Trophoblast cell (in vitro differentiated cells and primary cell): Measurements from ENCODE around the gene ITPR1.
A peak's percentile ranks its signal among the peaks of the same experiment; 100 is the strongest.

Experiments
- DNase-seq, 2 donors: peaks; one replicate each; pipeline ENCODE4 v3.0.0-alpha.2; 2016
- H2AFZ ChIP-seq: 2 replicates; pipeline ENCODE4 v1.6.1; 2013; ENCODE audit warnings: low read length, moderate library complexity, mild to moderate bottlenecking; ENCODE audit not compliant: insufficient read depth, poor library complexity
- H2AK5ac ChIP-seq: 2 replicates; pipeline ENCODE4 v1.6.1; 2013; ENCODE audit warnings: mild to moderate bottlenecking, low read length
- H2BK120ac ChIP-seq: 2 replicates; pipeline ENCODE4 v1.6.1; 2013; ENCODE audit warnings: low read length, mild to moderate bottlenecking, moderate library complexity; ENCODE audit not compliant: insufficient read depth, poor library complexity
- H2BK12ac ChIP-seq: 2 replicates; pipeline ENCODE4 v1.6.1; 2013; ENCODE audit warnings: mild to moderate bottlenecking, low read length, moderate library complexity
- H2BK5ac ChIP-seq: 2 replicates; pipeline ENCODE4 v1.6.1; 2013; ENCODE audit warnings: low read length, low read depth, moderate library complexity, mild to moderate bottlenecking; ENCODE audit not compliant: poor library complexity
- H3K14ac ChIP-seq: 2 replicates; pipeline ENCODE4 v1.6.1; 2013; ENCODE audit warnings: mild to moderate bottlenecking, low read length
- H3K18ac ChIP-seq: 2 replicates; pipeline ENCODE4 v1.6.1; 2013; ENCODE audit warnings: mild to moderate bottlenecking, low read length
- H3K23ac ChIP-seq: 2 replicates; pipeline ENCODE4 v1.6.1; 2013; ENCODE audit warnings: low read length
- H3K27ac ChIP-seq: 2 replicates; pipeline ENCODE4 v1.5.1; 2013; ENCODE audit warnings: low read depth, mild to moderate bottlenecking, inconsistent platforms, low read length, moderate library complexity
- H3K27me3 ChIP-seq: 2 replicates; pipeline ENCODE4 v1.6.1; 2013; ENCODE audit warnings: inconsistent platforms, mild to moderate bottlenecking, low read length, moderate library complexity; ENCODE audit not compliant: insufficient read depth
- H3K36me3 ChIP-seq, 2 experiments: 1 replicate in 1 of 2; 2 replicates in 1 of 2; pipeline ENCODE4 v1.6.1; 2013; ENCODE audit warnings: low read length in 2 of 2, mild to moderate bottlenecking in 2 of 2, moderate library complexity in 1 of 2; ENCODE audit not compliant: insufficient read depth in 2 of 2, control insufficient read depth in 1 of 2
- H3K4ac ChIP-seq: 2 replicates; pipeline ENCODE4 v1.6.1; 2013; ENCODE audit warnings: low read depth, mild to moderate bottlenecking, low read length, moderate library complexity
- H3K4me1 ChIP-seq, 2 experiments: 1 replicate in 1 of 2; 2 replicates in 1 of 2; pipeline ENCODE4 v1.6.1; 2013; ENCODE audit warnings: low read length in 2 of 2, mild to moderate bottlenecking in 2 of 2, moderate library complexity in 1 of 2; ENCODE audit not compliant: insufficient read depth in 2 of 2, control insufficient read depth in 1 of 2
- H3K4me2 ChIP-seq: 2 replicates; pipeline ENCODE4 v1.6.1; 2013; ENCODE audit warnings: inconsistent platforms, mild to moderate bottlenecking, low read length, moderate library complexity
- H3K4me3 ChIP-seq: 2 replicates; pipeline ENCODE4 v1.5.1; 2013; ENCODE audit warnings: mild to moderate bottlenecking, low read depth, low read length, inconsistent platforms
- H3K79me1 ChIP-seq: one replicate; pipeline ENCODE4 v1.6.1; 2013; ENCODE audit warnings: low read length
- H3K79me2 ChIP-seq: 2 replicates; pipeline ENCODE4 v1.6.1; 2013; ENCODE audit warnings: low read length, mild to moderate bottlenecking; ENCODE audit not compliant: control insufficient read depth, insufficient read depth, poor library complexity
- H3K9ac ChIP-seq: 2 replicates; pipeline ENCODE4 v1.6.1; 2013; ENCODE audit warnings: mild to moderate bottlenecking, low read length
- H3K9me3 ChIP-seq: 2 replicates; pipeline ENCODE4 v1.6.1; 2013; ENCODE audit warnings: low read depth, mild to moderate bottlenecking, control low read depth, inconsistent platforms, low read length; ENCODE audit not compliant: insufficient read depth
- H4K12ac ChIP-seq: 2 replicates; pipeline ENCODE4 v1.6.1; 2013; ENCODE audit warnings: low read depth, mild to moderate bottlenecking, low read length, moderate library complexity
- H4K8ac ChIP-seq: 2 replicates; pipeline ENCODE4 v1.6.1; 2013; ENCODE audit warnings: low read depth, mild to moderate bottlenecking, low read length, moderate library complexity
- H4K91ac ChIP-seq: one replicate; pipeline ENCODE4 v1.6.1; 2013; ENCODE audit warnings: low read depth, mild to moderate bottlenecking, low read length, moderate library complexity
- WGBS: extraction: QIAGEN DNeasy Blood & Tissue Kit; methylation state at CpG from one replicate; pipeline ENCODE4 v1.1.7; 2013; ENCODE audit warnings: missing lambda C conversion rate; ENCODE audit not compliant: insufficient read length, insufficient coverage; ENCODE audit errors: extremely low coverage; 5-methylcytosine and 5-hydroxymethylcytosine counted together

The ITPR1 gene

DNA sequence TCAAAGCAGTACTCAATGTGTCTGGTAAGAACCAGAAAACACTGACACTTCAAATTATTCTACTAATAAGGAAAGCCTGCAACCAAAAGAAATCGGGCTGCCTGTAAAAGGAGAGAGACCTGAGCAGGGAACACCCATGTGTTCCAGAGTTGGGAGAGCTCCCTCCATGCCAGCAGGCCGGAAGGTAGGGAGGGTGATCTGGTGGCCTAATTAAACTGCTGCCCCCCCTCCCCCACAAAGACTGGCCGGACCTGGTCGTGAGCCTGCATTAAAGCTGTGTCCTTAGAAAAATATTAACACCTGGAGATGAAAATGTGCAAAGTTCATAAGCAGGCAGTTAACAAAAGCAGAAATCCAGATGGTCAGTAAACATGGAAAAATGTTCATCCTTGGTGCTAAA is 315.5 kb downstream of the ITPR1 start:
- Histone ChIP-seq H3K4ac (no peak overlapping the region), H3K27me3 (no peaks in the 10 kb centered on the region), H3K79me2 (no peaks in the 10 kb centered on the region), H2AK5ac (no peak overlapping the region), H2BK5ac (no peak overlapping the region), H3K23ac (no peak overlapping the region), H3K14ac (no peak overlapping the region), H3K36me3 (no peaks in the 10 kb centered on the region), H4K91ac (no peak overlapping the region), H3K27ac (no peak overlapping the region), H2BK120ac (no peak overlapping the region), H3K9ac (no peak overlapping the region), H2BK12ac (no peak overlapping the region), H2AFZ (no peak overlapping the region), H3K9me3 (no peaks in the 10 kb centered on the region), H3K4me1 (peaks cover 7 to 8% of the 10 kb centered on the region in 2 experiments), H3K79me1 (peaks cover 5% of the 10 kb centered on the region), H4K8ac (no peak overlapping the region), H3K18ac (no peak overlapping the region), H3K4me3 (no peak overlapping the region), H3K4me2 (no peak overlapping the region), H4K12ac (no peak overlapping the region)
- no peak for DNase-seq
- WGBS, result no CpG with 5 or more reads among the region's 4 CpGs

DNA sequence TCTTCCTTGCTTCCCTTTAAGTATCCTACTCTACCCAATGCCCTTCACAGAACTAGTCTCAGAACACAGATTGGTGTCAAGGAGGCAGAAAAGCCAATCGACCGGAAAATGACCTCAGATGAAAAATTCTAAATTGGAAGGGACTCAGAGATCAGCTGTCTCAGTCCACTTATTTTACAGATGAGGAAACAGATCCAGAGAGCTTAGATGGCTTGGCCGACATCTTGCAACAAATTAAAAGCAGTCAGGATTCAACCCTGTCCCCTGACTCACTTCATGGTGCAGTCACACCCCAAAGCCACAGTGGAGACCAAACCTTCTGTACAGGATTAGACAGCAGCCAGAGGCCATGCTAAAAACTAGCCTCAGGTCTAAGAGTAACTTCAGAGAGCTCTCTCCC is 316.8 kb downstream of the ITPR1 start:
- Histone ChIP-seq H3K79me1 (peaks cover 6% of the 10 kb centered on the region), H3K4me1 (peaks cover 4 to 5% of the 10 kb centered on the region in 2 experiments), H3K14ac (no peak overlapping the region), H3K36me3 (no peaks in the 10 kb centered on the region), H2AFZ (no peak overlapping the region), H3K9me3 (no peaks in the 10 kb centered on the region), H4K91ac (no peak overlapping the region), H4K8ac (no peak overlapping the region), H3K23ac (no peak overlapping the region), H3K27ac (no peak overlapping the region), H4K12ac (no peak overlapping the region), H3K27me3 (no peaks in the 10 kb centered on the region), H2BK120ac (peak overlapping the region; percentile 64), H2BK5ac (no peak overlapping the region), H2AK5ac (no peak overlapping the region), H2BK12ac (no peak overlapping the region), H3K18ac (no peak overlapping the region), H3K9ac (no peak overlapping the region), H3K4ac (no peak overlapping the region), H3K79me2 (no peaks in the 10 kb centered on the region), H3K4me2 (no peak overlapping the region), H3K4me3 (no peak overlapping the region)
- no CpG with 5 or more reads among the region's 3 CpGs for WGBS
- no peak for DNase-seq

DNA sequence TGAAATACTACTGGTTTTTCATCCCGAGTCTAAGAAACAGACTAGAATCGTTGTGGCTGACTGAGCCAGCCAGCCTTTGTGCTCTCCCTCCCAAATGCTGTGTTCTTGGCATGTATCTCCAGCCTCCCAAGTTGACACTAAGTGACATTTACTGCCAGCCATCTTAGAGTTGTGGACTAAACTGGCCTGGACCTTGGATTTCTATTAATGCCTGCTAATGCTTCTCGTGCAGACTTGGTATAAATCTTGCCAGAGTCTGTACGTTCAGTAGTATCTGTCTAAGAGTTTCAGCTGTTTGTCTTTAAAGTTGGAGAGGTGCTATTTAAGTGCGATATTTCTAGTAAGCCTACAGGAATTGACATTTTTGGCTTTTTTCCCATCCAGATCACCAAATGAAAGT is 319.4 kb downstream of the ITPR1 start:
- H3K4me2 ChIP-seq, result no peak overlapping the region
- no peak overlapping the region for H4K12ac ChIP-seq
- H4K91ac ChIP-seq, result no peak overlapping the region
- no peaks in the 10 kb centered on the region for H3K79me2 ChIP-seq
- no peak overlapping the region for H3K27ac ChIP-seq
- H3K4me3 ChIP-seq, result no peak overlapping the region
- H3K79me1 ChIP-seq, result peaks cover 6% of the 10 kb centered on the region
- H2BK120ac ChIP-seq, result no peak overlapping the region
- H4K8ac ChIP-seq, result no peak overlapping the region
- no peaks in the 10 kb centered on the region for H3K36me3 ChIP-seq
- H3K9me3 ChIP-seq, result no peaks in the 10 kb centered on the region
- no peak overlapping the region for H2AK5ac ChIP-seq
- no peaks in the 10 kb centered on the region for H3K27me3 ChIP-seq
- no peak overlapping the region for H2BK5ac ChIP-seq
- H3K4me1 ChIP-seq, result peaks cover 2 to 8% of the 10 kb centered on the region in 2 experiments
- H3K9ac ChIP-seq, result no peak overlapping the region
- peak overlapping the region; percentile 73 for H2BK12ac ChIP-seq
- no peak overlapping the region for H3K4ac ChIP-seq
- no peak overlapping the region for H2AFZ ChIP-seq
- WGBS, result no CpG with 5 or more reads among the region's 5 CpGs
- DNase-seq, result no peak
- H3K18ac ChIP-seq, result no peak overlapping the region
- H3K23ac ChIP-seq, result no peak overlapping the region
- no peak overlapping the region for H3K14ac ChIP-seq

DNA sequence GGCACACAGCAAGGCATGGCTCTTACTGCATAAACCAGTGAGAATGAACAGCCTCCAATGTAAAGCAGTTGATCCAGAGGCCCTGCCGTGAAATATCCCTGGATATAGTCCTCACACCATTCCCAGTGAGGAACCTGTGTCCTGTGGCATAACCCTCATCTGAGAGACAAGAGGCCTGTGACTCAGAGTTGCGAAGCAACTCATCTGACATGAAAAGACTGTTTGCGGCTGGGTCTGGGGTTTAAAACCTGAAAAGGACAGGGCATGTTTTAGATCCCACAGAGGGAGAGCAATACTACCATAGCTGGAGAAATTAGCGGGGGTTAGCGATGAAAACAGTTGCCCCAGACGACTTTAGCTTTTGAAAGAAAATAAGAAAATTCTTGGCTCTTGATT is 320.8 kb downstream of the ITPR1 start:
- no peak overlapping the region for H4K8ac ChIP-seq
- H2AFZ ChIP-seq, result no peak overlapping the region
- no peak overlapping the region for H3K14ac ChIP-seq
- DNase-seq, result peak in 1 of 2 donors; percentile 25
- peak overlapping the region; percentile 8 for H3K4me2 ChIP-seq
- H3K36me3 ChIP-seq, result peaks cover 2 to 4% of the 10 kb centered on the region in 2 experiments
- H2BK5ac ChIP-seq, result no peak overlapping the region
- H2AK5ac ChIP-seq, result no peak overlapping the region
- H3K23ac ChIP-seq, result no peak overlapping the region
- H4K91ac ChIP-seq, result peak overlapping the region; percentile 11
- peaks cover 13% of the 10 kb centered on the region for H3K79me1 ChIP-seq
- H3K27me3 ChIP-seq, result no peaks in the 10 kb centered on the region
- no peak overlapping the region for H2BK120ac ChIP-seq
- no peak overlapping the region for H3K18ac ChIP-seq
- no peak overlapping the region for H3K27ac ChIP-seq
- H4K12ac ChIP-seq, result no peak overlapping the region
- H2BK12ac ChIP-seq, result no peak overlapping the region
- H3K4ac ChIP-seq, result no peak overlapping the region
- no peaks in the 10 kb centered on the region for H3K9me3 ChIP-seq
- no CpG with 5 or more reads among the region's 6 CpGs for WGBS
- peaks cover 2 to 8% of the 10 kb centered on the region in 2 experiments for H3K4me1 ChIP-seq
- no peaks in the 10 kb centered on the region for H3K79me2 ChIP-seq
- H3K4me3 ChIP-seq, result no peak overlapping the region
- H3K9ac ChIP-seq, result no peak overlapping the region
